K562 treated with DMSO at 1 percent for 4 hours (cell line): ENCODE data around the gene RPL7L1. TPM values are rescaled to one million over a fixed set of nuclear protein-coding genes. Genes with fewer than 3 reads are reported as not detected.

Experiments used
- total RNA-seq: library from RNA; unstranded; fragments of 300-600 nt; gene quantifications from 2 replicates; pipeline ENCODE4 v1.2.3, GENCODE V29; 2022; ENCODE audit not compliant: insufficient read depth

RPL7L1 gene
- 98.4 and 99.4 TPM in 2 replicates for total RNA-seq

DNA sequence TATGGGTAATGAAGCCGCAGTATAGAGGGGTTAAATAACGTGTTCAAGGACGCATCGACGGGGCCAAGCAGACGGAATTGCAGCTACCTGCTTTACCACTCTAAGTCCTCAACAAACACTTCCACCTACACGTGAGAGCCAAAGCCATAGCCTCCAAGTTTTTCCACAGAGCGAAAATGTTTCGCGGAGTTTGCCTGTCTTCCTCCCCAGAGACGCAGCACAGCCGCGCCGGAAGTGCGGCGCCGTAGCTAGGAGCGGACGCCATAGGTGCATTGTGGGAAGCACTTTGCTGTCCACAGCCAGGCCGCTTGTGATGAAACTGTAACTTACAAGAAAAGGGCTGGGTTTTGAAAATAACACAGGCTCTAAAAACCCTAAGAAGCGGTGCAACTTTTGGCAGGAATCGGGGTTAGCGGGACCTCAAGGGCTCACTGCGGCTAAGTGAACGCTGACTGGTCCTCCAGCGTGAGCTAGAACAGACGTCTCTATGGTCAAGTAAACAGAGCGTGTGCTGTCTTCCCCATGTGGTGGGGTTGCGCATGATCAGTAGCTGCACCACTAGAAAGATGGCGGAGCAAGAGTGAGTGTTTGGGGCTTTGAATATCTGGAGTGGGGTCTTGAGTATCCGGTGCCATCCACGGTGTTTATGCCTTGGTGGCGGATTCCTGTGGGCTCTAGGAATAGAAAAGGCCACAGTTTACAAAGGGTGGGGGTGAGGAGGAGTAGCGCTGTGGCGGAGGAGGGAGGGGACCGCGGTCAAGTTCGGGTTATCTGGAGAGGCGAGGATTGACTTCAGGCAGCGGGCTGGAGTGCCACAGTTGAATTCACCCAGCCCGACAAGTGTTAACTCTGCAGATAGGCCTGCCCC is at the start of gene RPL7L1:
RPL7L1 (plus strand) TSS at position 245 of the 868 bp plus-strand sequence; CDS start at position 540, 295 bp downstream.

GRCh38 chr6:42915732-42916131 is 36.3 kb downstream of the RPL7L1 start, which contains the start of gene PTCRA:
Gene PTCRA (plus strand): TSS chr6:42916053. CDS start chr6:42916070, 17 bp downstream.

DNA sequence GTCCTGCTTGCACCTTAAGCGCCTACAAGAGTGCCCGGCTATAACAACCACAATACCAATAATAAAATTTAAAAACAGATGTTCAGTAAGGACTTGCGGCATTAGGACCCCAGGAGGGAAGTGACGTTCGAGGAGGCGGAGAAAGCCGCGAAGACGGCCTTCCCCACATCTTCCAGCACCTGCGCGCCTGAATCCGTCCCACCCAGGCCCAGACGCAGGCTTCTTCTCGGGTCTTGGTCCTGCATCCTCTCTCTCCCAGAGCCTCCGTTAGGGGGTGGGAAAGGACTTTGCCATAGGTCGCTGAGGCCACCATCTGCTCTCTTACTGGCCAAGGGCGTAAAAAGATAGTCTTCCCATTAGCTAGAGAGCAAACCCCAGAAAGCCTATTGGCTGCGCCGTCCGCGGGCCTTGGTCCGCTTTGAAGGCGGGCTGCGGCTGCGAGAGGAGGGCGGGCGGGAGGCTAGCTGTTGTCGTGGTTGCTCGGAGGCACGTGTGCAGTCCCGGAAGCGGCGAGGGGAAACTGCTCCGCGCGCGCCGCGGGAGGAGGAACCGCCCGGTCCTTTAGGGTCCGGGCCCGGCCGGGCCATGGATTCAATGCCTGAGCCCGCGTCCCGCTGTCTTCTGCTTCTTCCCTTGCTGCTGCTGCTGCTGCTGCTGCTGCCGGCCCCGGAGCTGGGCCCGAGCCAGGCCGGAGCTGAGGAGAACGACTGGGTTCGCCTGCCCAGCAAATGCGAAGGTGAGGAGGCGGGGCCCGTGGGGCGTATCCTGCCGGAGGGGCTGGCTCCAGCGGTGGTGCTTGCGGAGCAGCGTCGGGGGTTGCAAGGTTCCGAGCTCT is 49.8 kb downstream of the RPL7L1 start, which contains the start of gene CNPY3:
CNPY3 (plus strand) TSS at position 495 of the 835 bp plus-strand sequence; CDS start at position 586, 91 bp downstream.

Other genes with a start within 250 kb of the RPL7L1 start
- not detected in 2 replicates for gene PRPH2, start 157.0 kb upstream of the RPL7L1 start, total RNA-seq
- 38.7 and 44.5 TPM in 2 replicates for gene TBCC, start 133.5 kb upstream of the RPL7L1 start, total RNA-seq
- gene BICRAL, start 97.6 kb upstream of the RPL7L1 start, total RNA-seq, result 4.9 and 5.2 TPM in 2 replicates
- not detected in 2 replicates for gene PTCRA, start 36.4 kb downstream of the RPL7L1 start, total RNA-seq
- gene CNPY3, start 49.9 kb downstream of the RPL7L1 start, total RNA-seq, result 27.6 and 29.4 TPM in 2 replicates
- 0.99 TPM in 1 of 2 replicates, not detected in the other for gene GNMT, start 81.1 kb downstream of the RPL7L1 start, total RNA-seq
- 52.3 and 52.7 TPM in 2 replicates for gene PEX6, start 99.6 kb downstream of the RPL7L1 start, total RNA-seq
- 47.6 and 53.3 TPM in 2 replicates for gene PPP2R5D, start 105.0 kb downstream of the RPL7L1 start, total RNA-seq
- 70.7 and 80.4 TPM in 2 replicates for gene MEA1, start 134.3 kb downstream of the RPL7L1 start, total RNA-seq
- 156 and 168 TPM in 2 replicates for gene KLHDC3, start 134.6 kb downstream of the RPL7L1 start, total RNA-seq
- gene RRP36, start 142.0 kb downstream of the RPL7L1 start, total RNA-seq, result 74.9 and 92.3 TPM in 2 replicates
- 22.7 and 29.4 TPM in 2 replicates for gene CUL7, start 174.2 kb downstream of the RPL7L1 start, total RNA-seq
- gene MRPL2, start 179.8 kb downstream of the RPL7L1 start, total RNA-seq, result 126 and 131 TPM in 2 replicates
- gene KLC4, start 180.0 kb downstream of the RPL7L1 start, total RNA-seq, result 33.5 and 36.4 TPM in 2 replicates
- gene PTK7, start 196.7 kb downstream of the RPL7L1 start, total RNA-seq, result 10.4 and 12.0 TPM in 2 replicates